Lower leg skin (tissue), 4 donors: Measurements from ENCODE around the gene RANBP3. TPM values are rescaled to one million over a fixed set of nuclear protein-coding genes. Genes with fewer than 3 reads are reported as not detected.

Experiments
- DNase-seq, 2 donors: peaks; one replicate each; pipeline ENCODE4 v3.0.0-alpha.2; 2019; ENCODE audit warnings: low spot score in 2 of 2
- H3K4me3 ChIP-seq: fragments of 200-600 bp; sonication (generic); 2 replicates; pipeline ENCODE4 v1.5.1; 2017; ENCODE audit warnings: mild to moderate bottlenecking, low read depth; ENCODE audit not compliant: poor library complexity, severe bottlenecking
- CTCF ChIP-seq, 3 donors: fragments of 450-650 bp; IDR thresholded peaks; one replicate each; pipeline ENCODE4 v1.5.1; 2016; ENCODE audit warnings: antibody characterized with exemption in 3 of 3, mild to moderate bottlenecking in 3 of 3, moderate library complexity in 2 of 3
- POLR2A ChIP-seq, 2 donors: fragments of 450-650 bp; IDR thresholded peaks; one replicate each; pipeline ENCODE4 v1.6.1; 2016 to 2017; ENCODE audit warnings: antibody characterized with exemption in 2 of 2, mild to moderate bottlenecking in 1 of 2, moderate library complexity in 1 of 2
- WGBS, 2 donors: methylation state at CpG; one replicate each; pipeline ENCODE4 v1.1.5; 2018; 5-methylcytosine and 5-hydroxymethylcytosine counted together
- intact Hi-C: fragments of 100-400 bp; cut with DNase I; formaldehyde crosslinking; loops from one replicate; pipeline ENCODE4 v1.15.0; 2023; ENCODE audit warnings: low total_unique reads
- total RNA-seq, 4 donors: library from RNA; depleted of rRNA; stranded (reverse); fragments of >200 nt; gene quantifications; one replicate each; pipeline ENCODE4 v1.1.0, GENCODE V29; 2016

Gene RANBP3
- total RNA-seq, 4 donors from 2014 or later: 57.2 to 116 (median 72.0) TPM

GRCh38 chr19:5894704-5895349 lies 83.1 kb downstream of the RANBP3 start:
- 59 to 62% methylated on average over 8 to 22 of the region's 28 CpGs for whole genome bisulfite sequencing, 2 donors
- TF ChIP-seq CTCF (IDR thresholded peaks at IDR 0.05) (no peak), POLR2A (IDR thresholded peaks at IDR 0.05) (no peak)
- H3K4me3 ChIP-seq: no peak overlapping the region
- intact Hi-C loops: no loop called here
- no peak for DNase-seq

- intact Hi-C loops: no loop called here
- no peak for TF ChIP-seq CTCF (IDR thresholded peaks at IDR 0.05)
- TF ChIP-seq POLR2A (IDR thresholded peaks at IDR 0.05): no peak
- DNase-seq: no peak
- WGBS, 2 donors: 40 to 45% methylated on average over 18 to 23 of the region's 28 CpGs
- H3K4me3 ChIP-seq: no peak overlapping the region
Observed at GRCh38 chr19:5893907-5894703, 83.8 kb downstream of the RANBP3 start.

GRCh38 chr19:5893296-5893903 lies 84.5 kb downstream of the RANBP3 start:
- TF ChIP-seq POLR2A (IDR thresholded peaks at IDR 0.05): no peak
- TF ChIP-seq CTCF (IDR thresholded peaks at IDR 0.05): no peak
- WGBS, 2 donors: 46 to 55% methylated on average over 13 of the region's 13 CpGs
- no peak for DNase-seq
- H3K4me3 ChIP-seq: no peak overlapping the region
- intact Hi-C loops: no loop called here

GRCh38 chr19:5892772-5893275 lies 85.1 kb downstream of the RANBP3 start:
- no peak overlapping the region for H3K4me3 ChIP-seq
- WGBS, 2 donors: 54 to 73% methylated on average over 15 of the region's 15 CpGs
- TF ChIP-seq CTCF (IDR thresholded peaks at IDR 0.05) (no peak), POLR2A (IDR thresholded peaks at IDR 0.05) (no peak)
- no peak for DNase-seq
- intact Hi-C loops: no loop called here

GRCh38 chr19:5891938-5892771 lies 85.8 kb downstream of the RANBP3 start:
- intact Hi-C loops: no loop called here
- TF ChIP-seq POLR2A (IDR thresholded peaks at IDR 0.05): no peak
- no peak for TF ChIP-seq CTCF (IDR thresholded peaks at IDR 0.05)
- H3K4me3 ChIP-seq: no peak overlapping the region
- DNase-seq: no peak
- WGBS, 2 donors: 15 to 20% methylated on average over 42 to 45 of the region's 48 CpGs
